Mucosa of stomach (tissue), 1 donor: ENCODE measurements around the gene LAMC3.

Experiments
- H3K27me3 ChIP-seq: one replicate; pipeline ENCODE4 v1.7.0; 2013; ENCODE audit warnings: mild to moderate bottlenecking, low read length; ENCODE audit not compliant: control insufficient read depth, insufficient read depth
- H3K36me3 ChIP-seq: one replicate; pipeline ENCODE4 v1.7.0; 2013; ENCODE audit warnings: low read length; ENCODE audit not compliant: control insufficient read depth, insufficient read depth
- H3K4me1 ChIP-seq: one replicate; pipeline ENCODE4 v1.7.0; 2013; ENCODE audit warnings: mild to moderate bottlenecking, low read length; ENCODE audit not compliant: control insufficient read depth, insufficient read depth
- H3K4me3 ChIP-seq: one replicate; pipeline ENCODE4 v1.7.0; 2013; ENCODE audit warnings: low read length
- H3K9ac ChIP-seq: one replicate; pipeline ENCODE4 v1.7.0; 2013; ENCODE audit warnings: mild to moderate bottlenecking, low read length, moderate library complexity
- H3K9me3 ChIP-seq: one replicate; pipeline ENCODE4 v1.7.0; 2013; ENCODE audit warnings: mild to moderate bottlenecking, low read length, moderate library complexity; ENCODE audit not compliant: control insufficient read depth
- donor health status: Pancreatic carcinoma.

Gene LAMC3

DNA sequence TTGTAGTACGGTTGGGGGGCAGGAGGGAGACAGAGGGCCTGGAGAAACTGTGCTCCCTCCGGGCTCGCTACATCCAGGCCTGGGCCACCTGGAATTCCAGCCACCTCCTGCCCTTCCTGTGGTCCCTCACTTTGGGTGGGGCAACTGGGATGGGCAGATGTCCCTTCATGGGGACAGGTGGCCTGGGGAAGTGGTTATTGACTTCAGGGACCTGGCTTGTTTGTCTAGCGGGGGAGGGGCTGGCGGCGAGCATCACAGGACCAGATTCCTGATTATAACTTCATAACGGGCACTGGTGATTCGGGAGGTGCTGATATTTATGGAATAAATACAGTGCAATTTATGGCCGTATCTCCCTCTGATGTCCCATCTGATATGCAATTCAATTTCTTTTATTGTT lies 20.1 kb upstream of the LAMC3 start:
- Histone ChIP-seq H3K4me3 (no peak overlapping the region), H3K4me1 (no peaks in the 10 kb centered on the region), H3K9ac (no peak overlapping the region), H3K27me3 (peaks cover 29% of the 10 kb centered on the region), H3K36me3 (no peaks in the 10 kb centered on the region), H3K9me3 (no peaks in the 10 kb centered on the region)

DNA sequence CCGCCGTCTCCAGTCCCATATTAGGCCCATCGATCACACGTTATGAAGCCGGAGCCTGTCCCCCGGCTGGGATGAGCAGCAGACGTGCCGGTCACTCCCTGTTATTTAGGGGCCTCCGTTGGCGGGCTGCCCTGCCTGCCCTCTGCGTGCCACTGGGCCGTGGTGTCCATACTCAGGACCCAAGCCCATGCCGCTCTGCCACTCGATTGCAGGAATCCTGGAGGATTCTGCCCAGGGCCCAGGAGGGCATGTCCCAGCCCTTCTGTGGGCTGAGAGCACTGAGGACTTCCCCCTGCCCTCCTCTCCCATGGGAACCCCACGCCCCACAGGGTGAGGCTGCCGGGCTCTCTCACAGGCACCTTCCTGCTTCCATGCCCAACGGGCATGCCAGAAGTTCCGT lies 19.6 kb upstream of the LAMC3 start:
- Histone ChIP-seq H3K9me3 (no peaks in the 10 kb centered on the region), H3K4me1 (no peaks in the 10 kb centered on the region), H3K4me3 (no peak overlapping the region), H3K27me3 (peaks cover 32% of the 10 kb centered on the region), H3K9ac (no peak overlapping the region), H3K36me3 (no peaks in the 10 kb centered on the region)

DNA sequence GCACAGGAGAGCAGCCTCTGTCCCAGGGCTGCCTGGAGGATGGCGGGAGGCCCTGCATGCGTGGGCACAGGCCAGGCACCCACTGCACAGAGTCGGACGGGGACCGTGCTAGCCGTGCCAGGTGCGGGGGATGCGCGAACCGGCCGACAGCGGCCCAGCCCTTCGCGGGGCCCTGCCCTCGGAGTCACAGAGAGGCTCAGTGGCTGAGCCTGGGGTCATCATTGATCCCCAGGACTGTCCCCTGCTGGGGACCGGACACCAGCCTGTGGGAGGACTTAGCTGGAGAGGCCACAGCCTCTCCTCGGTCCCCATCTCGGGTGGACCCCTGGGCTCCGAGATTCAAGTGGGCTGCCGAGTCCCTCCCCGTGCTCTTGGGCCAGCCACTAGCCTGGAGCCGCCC lies 19.1 kb upstream of the LAMC3 start:
- H3K36me3 ChIP-seq = no peaks in the 10 kb centered on the region
- no peak overlapping the region for H3K4me3 ChIP-seq
- no peaks in the 10 kb centered on the region for H3K9me3 ChIP-seq
- no peak overlapping the region for H3K9ac ChIP-seq
- peaks cover 34% of the 10 kb centered on the region for H3K27me3 ChIP-seq
- H3K4me1 ChIP-seq = no peaks in the 10 kb centered on the region

DNA sequence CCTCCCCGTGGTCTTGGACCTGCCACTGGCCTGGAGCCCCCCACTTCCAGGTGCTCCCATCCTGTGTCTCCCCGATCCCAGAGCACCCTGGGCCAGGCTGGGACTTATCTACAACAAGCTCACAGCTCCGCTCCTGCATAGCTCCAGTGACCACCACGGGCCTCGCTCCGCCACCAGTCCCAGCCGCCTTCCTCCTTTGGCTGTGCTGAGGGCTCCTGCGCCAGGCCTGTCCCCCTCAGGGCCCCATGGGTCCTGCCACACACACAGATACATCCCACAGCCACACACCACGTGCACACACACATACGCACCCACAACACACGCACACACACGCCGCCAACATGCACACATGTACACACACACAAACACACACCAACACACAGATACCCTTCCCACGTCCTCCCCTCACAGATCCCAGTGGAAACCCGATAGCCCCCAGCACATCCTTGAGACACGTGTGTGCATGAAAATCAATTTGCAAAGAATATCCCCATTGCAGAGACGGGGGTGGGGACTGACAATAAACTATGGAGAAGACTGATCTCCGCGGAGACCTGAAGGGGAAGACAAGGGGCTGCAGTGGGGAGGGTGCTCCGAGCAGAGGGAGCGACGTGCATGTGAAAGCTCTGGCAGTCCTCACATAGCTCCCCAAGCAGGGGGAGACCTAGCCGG lies 18.5 kb upstream of the LAMC3 start:
- Histone ChIP-seq H3K9me3 (no peaks in the 10 kb centered on the region), H3K4me1 (no peaks in the 10 kb centered on the region), H3K4me3 (no peak overlapping the region), H3K9ac (no peak overlapping the region), H3K27me3 (peaks cover 36% of the 10 kb centered on the region), H3K36me3 (no peaks in the 10 kb centered on the region)

DNA sequence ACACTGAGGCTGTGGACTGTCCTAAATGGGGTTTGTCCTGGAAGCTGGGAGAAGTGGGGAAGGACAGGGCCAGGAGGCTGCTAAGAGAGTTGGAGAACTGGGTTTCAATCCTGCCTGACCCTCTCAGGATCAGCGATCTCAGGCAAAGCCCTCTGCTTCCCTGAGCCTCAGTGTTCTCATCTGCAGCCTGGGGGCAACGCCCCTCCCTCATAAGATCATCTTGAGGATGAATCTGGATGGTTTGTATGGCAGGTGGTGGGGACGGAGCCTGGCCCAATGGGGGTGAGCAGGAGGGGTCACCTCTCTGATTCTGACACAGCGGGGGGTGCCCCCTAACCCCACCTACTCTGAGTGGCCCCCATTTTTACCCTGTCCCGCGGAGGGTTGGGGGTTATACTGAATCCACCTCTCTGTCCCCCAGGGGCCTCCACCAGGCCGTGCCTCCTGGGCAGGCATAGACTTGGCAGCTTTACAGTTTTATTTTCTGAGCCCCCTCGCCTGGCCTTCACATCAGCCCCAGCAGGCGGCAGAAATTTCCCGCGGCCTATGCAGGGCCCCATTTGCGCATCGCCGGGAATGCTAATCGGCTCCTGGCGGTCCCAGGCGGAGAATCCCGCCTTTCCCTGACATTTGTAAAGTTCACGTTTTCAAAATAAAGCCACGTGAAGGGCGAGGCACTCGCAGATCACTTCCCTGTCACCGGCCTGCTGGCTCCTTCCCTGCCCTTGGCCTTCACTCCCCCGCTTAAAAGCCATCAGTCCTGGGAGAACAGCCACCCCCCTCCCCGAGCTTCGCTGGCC lies 17.8 kb upstream of the LAMC3 start:
- Histone ChIP-seq H3K9me3 (no peaks in the 10 kb centered on the region), H3K27me3 (peaks cover 34% of the 10 kb centered on the region), H3K4me1 (no peaks in the 10 kb centered on the region), H3K4me3 (no peak overlapping the region), H3K9ac (no peak overlapping the region), H3K36me3 (no peaks in the 10 kb centered on the region)

DNA sequence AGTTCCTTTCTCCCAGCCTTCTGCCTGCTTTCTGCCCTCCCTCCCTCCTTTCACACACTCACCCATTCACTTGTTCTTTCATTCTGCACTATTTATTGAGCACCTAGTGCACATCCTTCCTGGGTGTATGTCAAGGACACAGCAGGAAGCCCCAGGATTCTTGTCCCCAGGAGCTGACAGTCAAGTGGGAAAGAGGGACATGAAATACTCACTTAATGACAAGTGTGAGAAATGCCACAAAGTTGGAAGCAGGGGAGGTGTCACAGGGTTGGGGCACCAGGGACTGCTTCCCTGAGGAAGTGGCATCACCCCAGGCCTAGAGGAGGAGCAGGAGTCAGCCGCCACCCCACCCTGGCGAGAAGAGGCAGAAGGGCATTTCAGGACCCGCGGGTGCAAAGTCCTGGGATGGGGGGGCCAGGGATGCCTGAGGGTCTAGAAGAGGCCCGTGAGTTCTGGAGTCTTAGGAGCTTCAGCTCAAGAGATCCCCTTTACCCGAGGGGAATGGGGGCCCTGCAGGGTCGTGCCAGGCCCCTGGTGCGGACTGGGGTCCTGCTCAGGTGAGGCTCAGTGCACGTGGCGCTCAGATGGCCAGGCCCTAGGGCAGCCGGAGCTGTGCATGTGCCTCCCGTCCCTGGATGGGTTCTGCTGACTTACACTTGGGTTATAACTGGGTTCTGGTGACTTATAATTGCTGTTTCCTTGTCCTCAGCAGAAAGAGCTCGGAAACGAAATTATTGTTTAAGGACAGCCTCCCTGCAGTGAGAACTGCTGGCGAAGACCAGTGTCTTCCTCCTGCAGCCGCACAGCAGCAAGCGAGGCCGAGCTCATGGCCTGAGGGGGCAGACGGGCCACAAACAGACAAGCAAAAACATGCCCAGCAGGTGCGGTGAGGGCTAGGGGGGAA lies 16.9 kb upstream of the LAMC3 start:
- Histone ChIP-seq H3K4me3 (no peak overlapping the region), H3K27me3 (peaks cover 26% of the 10 kb centered on the region), H3K9ac (no peak overlapping the region), H3K36me3 (no peaks in the 10 kb centered on the region), H3K9me3 (no peaks in the 10 kb centered on the region), H3K4me1 (no peaks in the 10 kb centered on the region)

DNA sequence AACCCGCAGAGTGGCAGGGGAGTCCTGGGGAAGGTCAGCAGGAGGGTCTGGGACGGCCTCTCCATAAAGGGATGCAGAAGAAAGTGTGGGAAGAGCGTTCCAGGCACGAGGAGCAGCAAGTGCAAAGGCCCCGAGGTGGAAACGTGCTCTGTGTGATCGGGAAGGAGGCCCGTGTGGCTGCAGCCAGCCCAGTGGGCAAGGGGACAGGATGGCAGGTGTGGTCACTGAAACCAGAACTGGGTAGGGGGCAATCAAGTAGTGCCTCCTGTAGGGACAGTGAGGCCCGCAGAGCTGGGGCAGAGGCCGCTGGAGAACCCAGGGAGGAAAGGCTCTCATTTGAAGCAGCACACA lies 16.3 kb upstream of the LAMC3 start:
- Histone ChIP-seq H3K9me3 (no peaks in the 10 kb centered on the region), H3K9ac (no peak overlapping the region), H3K36me3 (no peaks in the 10 kb centered on the region), H3K4me3 (no peak overlapping the region), H3K27me3 (peaks cover 22% of the 10 kb centered on the region), H3K4me1 (no peaks in the 10 kb centered on the region)

DNA sequence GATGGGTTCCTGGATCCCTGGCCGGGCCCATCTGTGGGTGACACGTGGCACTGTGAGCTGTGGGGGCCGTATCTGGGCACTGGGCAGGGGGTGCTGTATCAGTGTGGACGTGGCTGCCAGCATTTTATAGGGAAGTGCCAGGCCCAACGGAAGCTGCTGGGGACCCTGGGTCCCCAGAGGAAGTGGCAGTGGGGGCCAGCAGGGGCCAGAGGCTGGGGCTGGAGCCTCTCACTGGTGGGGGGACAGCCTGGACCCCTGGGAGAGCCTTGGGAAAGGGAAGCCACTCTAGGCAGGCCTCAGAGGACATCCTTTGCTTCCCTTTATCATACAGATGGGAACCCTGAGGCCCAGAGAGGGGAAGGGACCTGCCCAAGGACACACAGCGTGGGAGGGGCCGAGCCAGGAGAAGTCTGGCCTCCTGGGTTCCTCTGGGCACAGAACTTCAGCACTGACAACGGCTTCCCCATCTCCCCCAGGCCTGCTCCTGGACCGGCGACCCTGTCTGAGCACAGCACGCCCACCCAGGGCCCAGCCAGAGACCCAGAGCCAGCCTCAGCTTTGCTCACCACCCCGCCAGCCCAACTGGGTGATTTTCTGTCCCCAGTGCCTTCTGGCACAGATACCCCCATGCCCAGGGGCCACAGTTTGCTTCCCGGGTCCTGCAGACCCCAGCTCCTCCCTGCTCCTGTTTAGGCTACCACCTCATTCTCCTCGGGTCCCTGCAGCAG lies 15.5 kb upstream of the LAMC3 start:
- Histone ChIP-seq H3K4me3 (no peak overlapping the region), H3K27me3 (peaks cover 26% of the 10 kb centered on the region), H3K36me3 (no peaks in the 10 kb centered on the region), H3K4me1 (no peaks in the 10 kb centered on the region), H3K9me3 (no peaks in the 10 kb centered on the region), H3K9ac (no peak overlapping the region)

DNA sequence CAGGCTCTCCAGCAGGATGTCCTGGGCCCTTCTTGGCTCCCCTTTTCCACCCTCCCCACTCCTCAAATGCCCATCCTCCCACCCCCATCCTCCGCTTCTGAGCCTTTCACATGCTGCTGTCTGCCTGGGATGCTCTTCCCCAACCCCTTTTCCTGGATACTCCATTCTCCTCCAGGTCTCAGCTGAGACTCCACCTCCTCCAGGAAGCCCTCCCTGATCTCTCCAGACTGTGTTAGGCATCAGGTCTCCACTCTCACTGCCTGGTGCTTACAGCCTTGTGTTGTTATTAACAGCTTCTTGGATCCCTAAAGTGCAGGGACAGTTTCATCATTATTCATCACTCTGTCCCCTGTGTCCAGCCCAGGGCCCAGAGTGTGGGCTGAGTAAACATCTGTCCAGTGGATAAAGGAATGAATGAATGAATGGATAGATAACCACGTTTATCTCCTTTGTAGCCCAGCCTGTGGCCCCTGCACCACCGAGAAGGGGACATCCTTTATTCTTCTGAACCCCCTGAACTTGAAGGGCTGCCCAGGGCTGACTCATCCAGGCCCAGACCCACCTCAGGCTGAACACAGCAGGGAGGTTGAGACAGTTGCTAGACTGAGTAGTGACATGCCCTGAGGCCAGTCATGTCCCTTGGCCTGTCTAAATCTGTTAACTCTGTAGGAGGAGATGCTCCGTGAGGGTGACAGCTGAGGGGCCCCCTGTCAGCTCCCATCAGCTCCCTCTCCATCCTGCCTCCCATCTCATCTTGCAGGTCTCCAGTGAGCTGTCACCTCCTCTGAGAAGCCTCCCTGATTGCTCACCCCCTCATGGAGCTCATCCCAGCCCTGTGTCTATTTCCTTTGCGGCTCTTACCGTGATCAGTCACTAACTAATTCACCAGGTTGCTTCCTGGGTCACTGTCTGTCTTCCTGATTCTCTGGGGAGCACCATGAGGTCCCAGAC lies 14.6 kb upstream of the LAMC3 start:
- Histone ChIP-seq H3K9me3 (no peaks in the 10 kb centered on the region), H3K27me3 (peaks cover 31% of the 10 kb centered on the region)

DNA sequence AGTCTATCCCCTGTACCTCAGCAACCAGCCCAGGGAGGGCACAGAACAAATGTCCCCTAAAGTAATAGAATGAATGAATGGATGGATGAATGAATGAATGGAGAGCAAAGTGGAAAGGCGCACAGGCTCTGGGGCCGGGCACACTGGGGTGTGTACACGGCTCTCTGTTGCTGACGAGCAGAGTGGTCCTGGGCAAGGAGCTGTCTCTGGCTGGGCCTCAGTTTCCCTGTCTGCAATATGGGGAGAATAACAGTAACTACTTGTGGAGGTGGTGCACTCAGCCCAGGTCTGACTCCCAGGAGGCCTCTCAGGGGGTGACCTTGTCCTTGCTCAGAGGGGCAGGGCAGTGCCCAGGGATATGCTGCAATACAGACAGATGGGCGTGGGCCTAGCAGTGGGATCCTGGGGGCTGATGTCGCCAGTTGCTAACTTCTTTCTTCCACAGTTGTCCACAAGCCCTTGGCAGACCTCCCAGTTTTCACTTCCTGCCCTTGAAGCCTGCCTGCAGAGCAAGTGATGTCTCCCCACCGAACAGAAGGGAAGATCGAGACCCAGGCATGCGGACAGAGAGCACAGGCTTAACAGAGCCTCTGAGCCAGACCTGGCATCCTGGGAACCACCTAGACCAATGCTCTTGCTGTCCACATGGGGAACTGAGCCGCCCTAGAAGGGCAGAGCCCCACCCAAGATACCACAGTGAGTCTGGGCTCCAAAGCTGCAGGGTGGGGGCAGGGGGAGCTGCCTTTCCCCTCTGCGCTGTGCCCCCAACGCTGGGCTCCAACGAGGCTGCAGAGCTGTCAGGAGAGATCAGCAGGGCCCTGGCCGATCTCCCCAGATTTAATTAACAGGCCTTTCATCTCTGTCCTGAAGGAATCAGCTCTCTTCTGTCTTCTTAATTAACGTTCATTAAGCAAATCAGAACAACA lies 13.6 kb upstream of the LAMC3 start:
- no peak overlapping the region for H3K4me3 ChIP-seq
- no peak overlapping the region for H3K9ac ChIP-seq
- H3K27me3 ChIP-seq = peaks cover 32% of the 10 kb centered on the region
- H3K36me3 ChIP-seq = no peaks in the 10 kb centered on the region
- no peaks in the 10 kb centered on the region for H3K4me1 ChIP-seq
- H3K9me3 ChIP-seq = no peaks in the 10 kb centered on the region

More for the DNA sequence above, 14.6 kb upstream of the LAMC3 start:
- Histone ChIP-seq H3K4me1 (no peaks in the 10 kb centered on the region), H3K9ac (no peak overlapping the region), H3K4me3 (no peak overlapping the region), H3K36me3 (no peaks in the 10 kb centered on the region)
